T-helper 2 cell treated with Interferon-gamma antibody and Interleukin-4, amounts not matched to agents 5 μg/mL and 100 μg/mL, for 36 hours (primary cell): ENCODE data around the gene HYPK.
"Not testable (repeated sequence)": the region's sequence is repeated elsewhere in the genome, so short reads cannot be mapped to it uniquely, and the experiment has no call there.

Source experiments
- DNase-seq: peaks from one replicate; pipeline ENCODE4 v3.0.0; 2021; ENCODE audit warnings: low spot score
- H3K27ac Mint-ChIP-seq: one replicate; pipeline ENCODE4 v1.8.0; 2021; ENCODE audit warnings: mild to moderate bottlenecking, mixed read lengths
- H3K27me3 Mint-ChIP-seq: one replicate; pipeline ENCODE4 v1.8.0; 2021; ENCODE audit warnings: low read depth, mixed read lengths
- H3K36me3 Mint-ChIP-seq: one replicate; pipeline ENCODE4 v1.8.0; 2021; ENCODE audit warnings: low read depth, mixed read lengths
- H3K4me1 Mint-ChIP-seq: one replicate; pipeline ENCODE4 v1.8.0; 2021; ENCODE audit warnings: low read depth, mixed read lengths
- H3K4me3 Mint-ChIP-seq: one replicate; pipeline ENCODE4 v1.8.0; 2022; ENCODE audit warnings: mild to moderate bottlenecking, moderate library complexity, mixed read lengths
- H3K9me3 Mint-ChIP-seq: one replicate; pipeline ENCODE4 v1.8.0; 2021; ENCODE audit warnings: mixed read lengths

Gene HYPK

DNA sequence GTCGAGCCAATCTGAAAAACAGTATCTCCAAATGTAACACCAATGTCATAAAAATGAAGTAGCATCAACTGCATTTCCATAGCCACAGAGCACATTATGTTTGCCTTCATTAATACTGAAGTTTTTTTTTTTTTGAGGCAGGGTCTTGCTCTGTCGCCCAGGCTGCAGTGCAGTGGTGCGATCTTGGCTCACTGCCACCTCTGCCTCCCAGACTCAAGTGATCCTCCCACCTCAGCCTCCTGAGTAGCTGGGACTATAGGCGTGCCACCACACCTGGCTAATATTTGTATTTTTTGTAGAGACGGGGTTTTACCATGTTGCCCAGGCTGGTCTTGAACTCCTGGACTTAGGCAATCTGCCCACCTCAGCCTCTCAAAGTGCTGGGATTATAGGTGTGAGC is 14.7 kb downstream of the HYPK start:
- H3K9me3 Mint-ChIP-seq = not testable (repeated sequence)
- peak overlapping the region; percentile 17 for H3K27ac Mint-ChIP-seq

GRCh38 chr15:43821505-43821904 is 21.1 kb downstream of the HYPK start:
- Mint-ChIP-seq H3K36me3 (peaks cover 25% of the 10 kb centered on the region), H3K4me3 (peak overlapping the region; percentile 52), H3K27ac (peak overlapping the region; percentile 61), H3K4me1 (peaks cover 21% of the 10 kb centered on the region), H3K9me3 (peaks cover 5% of the 10 kb centered on the region), H3K27me3 (no peaks in the 10 kb centered on the region)
- no peak for DNase-seq

More for the DNA sequence above, 14.7 kb downstream of the HYPK start:
- H3K4me3 Mint-ChIP-seq, DNase-seq, H3K27me3 Mint-ChIP-seq, H3K4me1 Mint-ChIP-seq: not testable (repeated sequence)
- H3K36me3 Mint-ChIP-seq = peaks cover 51% of the 10 kb centered on the region

GRCh38 chr15:43824302-43825246 is 24.2 kb downstream of the HYPK start, which contains the start of gene MFAP1:
Gene MFAP1, minus strand, starts transcription at chr15:43824690. Its CDS starts 121 bp downstream, at chr15:43824569.
- DNase-seq = peak; percentile 91
- H3K4me1 Mint-ChIP-seq = peaks cover 31% of the 10 kb centered on the region
- peak within 1 kb of the TSS; percentile 98 for H3K4me3 Mint-ChIP-seq
- peaks cover 5% of the 10 kb centered on the region for H3K9me3 Mint-ChIP-seq
- peak within 1 kb of the TSS; percentile 99 for H3K27ac Mint-ChIP-seq
- peaks cover 36% of the 10 kb centered on the region for H3K36me3 Mint-ChIP-seq
- no peaks in the 10 kb centered on the region for H3K27me3 Mint-ChIP-seq

DNA sequence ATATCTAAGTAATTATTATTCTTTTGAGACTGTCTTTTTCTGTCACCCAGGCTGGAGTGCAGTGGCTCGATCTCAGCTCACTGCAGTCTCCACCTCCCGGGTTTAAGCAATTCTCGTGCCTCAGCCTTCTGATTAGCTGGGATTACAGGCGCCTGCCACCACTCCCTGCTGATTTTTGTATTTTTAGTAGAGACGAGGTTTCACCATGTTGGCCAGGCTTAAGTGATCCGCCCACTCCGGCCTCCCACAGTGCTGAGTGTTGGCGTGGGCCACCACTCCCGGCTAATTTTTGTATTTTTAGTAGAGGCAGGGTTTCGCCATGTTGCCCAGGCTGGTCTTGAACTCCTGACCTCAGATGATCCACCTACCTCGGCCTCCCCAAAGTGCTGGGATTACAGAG is 24.9 kb downstream of the HYPK start:
- H3K9me3 Mint-ChIP-seq, DNase-seq, H3K27me3 Mint-ChIP-seq: not testable (repeated sequence)
- Mint-ChIP-seq H3K4me1 (peaks cover 36% of the 10 kb centered on the region), H3K27ac (peak overlapping the region; percentile 99), H3K36me3 (peaks cover 41% of the 10 kb centered on the region), H3K4me3 (peak overlapping the region; percentile 18)

GRCh38 chr15:43826029-43826507 is 25.7 kb downstream of the HYPK start:
- Mint-ChIP-seq H3K27ac (peak overlapping the region; percentile 99), H3K36me3 (peaks cover 41% of the 10 kb centered on the region), H3K4me3 (peak overlapping the region; percentile 97), H3K4me1 (peaks cover 36% of the 10 kb centered on the region), H3K27me3 (no peaks in the 10 kb centered on the region), H3K9me3 (peaks cover 5% of the 10 kb centered on the region)
- DNase-seq = no peak

- H3K4me1 Mint-ChIP-seq = peaks cover 34% of the 10 kb centered on the region
- no peaks in the 10 kb centered on the region for H3K27me3 Mint-ChIP-seq
- DNase-seq = peak; percentile 87
- H3K4me3 Mint-ChIP-seq = peak within 1 kb of the TSS; percentile 97
- H3K9me3 Mint-ChIP-seq = peaks cover 5% of the 10 kb centered on the region
- peak within 1 kb of the TSS; percentile 99 for H3K27ac Mint-ChIP-seq
- peaks cover 41% of the 10 kb centered on the region for H3K36me3 Mint-ChIP-seq
Measured at GRCh38 chr15:43826508-43827341, 26.3 kb downstream of the HYPK start, which contains the start of gene WDR76. Gene WDR76, plus strand, starts transcription at chr15:43827002. Its CDS starts 31 bp downstream, at chr15:43827033.

DNA sequence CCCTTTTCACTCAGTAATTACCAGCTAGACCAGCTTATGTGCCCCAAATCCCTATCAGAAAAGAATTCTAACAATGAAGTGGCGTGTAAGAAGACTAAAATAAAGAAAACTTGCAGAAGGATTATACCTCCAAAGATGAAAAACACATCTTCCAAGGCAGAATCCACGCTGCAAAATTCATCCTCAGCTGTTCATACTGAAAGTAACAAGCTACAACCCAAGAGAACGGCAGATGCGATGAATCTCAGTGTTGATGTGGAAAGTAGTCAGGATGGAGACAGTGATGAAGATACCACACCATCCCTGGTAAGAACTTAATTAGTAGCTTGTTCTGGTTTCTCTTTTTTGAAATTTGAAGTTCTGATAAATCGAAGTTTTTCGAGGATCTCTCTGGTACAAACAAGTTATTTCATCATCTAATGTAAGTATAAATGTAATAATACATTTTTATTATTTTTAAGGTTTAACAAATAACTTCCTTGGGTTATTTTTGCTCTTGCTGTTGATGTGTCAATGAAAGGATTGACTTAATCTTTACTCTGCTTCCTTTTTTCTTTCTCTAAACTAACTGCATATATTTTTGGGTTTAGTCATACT is 27.8 kb downstream of the HYPK start:
- H3K27ac Mint-ChIP-seq = peak overlapping the region; percentile 99
- H3K27me3 Mint-ChIP-seq = no peaks in the 10 kb centered on the region
- H3K4me3 Mint-ChIP-seq = peak overlapping the region; percentile 97
- peak; percentile 22 for DNase-seq
- peaks cover 35% of the 10 kb centered on the region for H3K4me1 Mint-ChIP-seq
- peaks cover 46% of the 10 kb centered on the region for H3K36me3 Mint-ChIP-seq
- peaks cover 5% of the 10 kb centered on the region for H3K9me3 Mint-ChIP-seq

DNA sequence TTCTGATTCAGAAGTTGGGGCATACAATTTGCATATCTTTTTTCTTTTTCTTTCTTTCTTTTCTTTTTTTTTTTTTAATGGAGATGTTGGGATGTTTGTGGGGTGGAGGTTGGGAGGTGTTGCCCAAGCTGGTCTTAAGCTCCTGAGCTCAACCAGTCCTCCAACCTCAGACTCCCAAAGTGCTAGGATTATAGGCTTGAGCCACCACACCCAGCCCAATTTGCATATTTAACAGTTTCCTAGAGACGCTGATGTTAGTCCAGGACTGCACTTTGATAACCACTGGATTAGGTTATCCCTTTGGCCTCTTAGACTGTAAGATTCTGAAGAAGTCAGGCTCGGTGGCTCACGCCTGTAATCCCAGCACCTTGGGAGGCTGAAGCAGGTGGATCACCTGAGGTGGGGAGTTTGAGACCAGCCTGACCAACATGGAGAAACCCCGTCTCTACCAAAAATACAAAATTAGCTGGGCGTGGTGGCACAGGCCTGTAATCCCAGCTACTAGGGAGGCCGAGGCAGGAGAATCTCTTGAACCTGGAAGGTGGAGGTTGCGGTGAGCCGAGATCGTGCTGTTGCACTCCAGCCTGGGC is 29.6 kb downstream of the HYPK start:
- not testable (repeated sequence) for H3K9me3 Mint-ChIP-seq, DNase-seq, H3K27me3 Mint-ChIP-seq
- H3K4me3 Mint-ChIP-seq = peak overlapping the region; percentile 97
- H3K4me1 Mint-ChIP-seq = peaks cover 28% of the 10 kb centered on the region
- peaks cover 49% of the 10 kb centered on the region for H3K36me3 Mint-ChIP-seq
- H3K27ac Mint-ChIP-seq = peak overlapping the region; percentile 65

DNA sequence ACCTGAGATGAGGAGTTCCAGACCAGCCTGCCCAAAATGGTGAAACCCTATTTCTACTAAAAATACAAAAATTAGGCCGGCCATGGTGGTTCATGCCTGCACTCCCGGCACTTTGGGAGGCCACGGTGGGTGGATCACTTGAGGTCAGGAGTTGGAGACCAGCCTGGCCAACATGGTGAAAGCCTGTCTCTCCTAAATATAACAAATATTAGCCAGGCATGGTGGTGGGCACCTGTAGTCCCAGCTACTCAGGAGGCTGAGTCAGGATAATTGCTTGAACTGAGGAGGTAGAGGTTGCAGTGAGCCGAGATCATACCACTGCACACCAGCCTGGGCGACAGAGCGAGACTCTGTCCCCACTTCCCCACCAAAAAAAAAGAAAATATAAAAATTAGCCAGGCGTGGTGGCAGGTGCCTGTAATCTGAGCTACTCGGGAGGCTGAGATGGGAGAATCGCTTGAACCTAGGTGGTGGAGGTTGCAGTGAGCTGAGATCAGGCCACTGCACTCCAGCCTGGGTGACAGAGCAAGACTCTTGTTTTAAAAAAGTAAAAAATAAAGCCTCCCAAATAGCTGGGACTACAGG is 30.4 kb downstream of the HYPK start:
- H3K9me3 Mint-ChIP-seq, H3K27ac Mint-ChIP-seq, DNase-seq, H3K27me3 Mint-ChIP-seq: not testable (repeated sequence)
- peaks cover 53% of the 10 kb centered on the region for H3K36me3 Mint-ChIP-seq
- H3K4me1 Mint-ChIP-seq = peaks cover 28% of the 10 kb centered on the region
- peak overlapping the region; percentile 58 for H3K4me3 Mint-ChIP-seq

DNA sequence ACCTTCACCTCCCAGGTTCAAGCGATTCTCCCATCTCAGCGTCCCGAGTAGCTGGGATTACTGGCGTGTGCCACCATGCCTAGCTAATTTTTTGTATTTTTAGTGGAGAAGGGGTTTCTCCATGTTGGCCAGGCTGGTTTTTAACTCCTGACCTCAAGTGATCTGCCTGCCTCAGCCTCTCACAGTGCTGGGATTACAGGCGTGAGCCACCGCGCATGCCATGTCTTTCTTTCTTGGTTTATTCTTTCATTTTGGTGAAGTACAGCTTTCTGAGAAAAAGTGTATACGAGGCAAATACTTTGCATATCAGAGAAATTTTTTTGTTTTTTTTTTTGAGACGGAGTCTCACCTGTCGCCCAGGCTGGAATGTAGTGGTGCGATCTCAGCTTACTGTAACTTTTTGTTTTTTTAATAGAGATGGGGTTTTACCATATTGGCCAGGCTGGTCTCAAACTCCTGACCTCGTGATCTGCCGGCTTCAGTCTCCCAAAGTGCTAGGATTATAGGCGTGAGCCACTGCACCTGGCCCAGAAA is 31.2 kb downstream of the HYPK start:
- not testable (repeated sequence) for H3K27me3 Mint-ChIP-seq, H3K9me3 Mint-ChIP-seq, DNase-seq
- Mint-ChIP-seq H3K4me3 (peak overlapping the region; percentile 58), H3K36me3 (peaks cover 60% of the 10 kb centered on the region), H3K4me1 (peaks cover 31% of the 10 kb centered on the region), H3K27ac (peak overlapping the region; percentile 28)

- peaks cover 58% of the 10 kb centered on the region for H3K36me3 Mint-ChIP-seq
- peaks cover 31% of the 10 kb centered on the region for H3K4me1 Mint-ChIP-seq
- peak overlapping the region; percentile 67 for H3K27ac Mint-ChIP-seq
- not testable (repeated sequence) for DNase-seq, H3K27me3 Mint-ChIP-seq, H3K9me3 Mint-ChIP-seq
- peak overlapping the region; percentile 58 for H3K4me3 Mint-ChIP-seq
Measured at GRCh38 chr15:43832485-43832884, 32.1 kb downstream of the HYPK start.

GRCh38 chr15:43845421-43845820 is 45.0 kb downstream of the HYPK start:
- DNase-seq = no peak
- Mint-ChIP-seq H3K9me3 (no peaks in the 10 kb centered on the region), H3K4me1 (peaks cover 3% of the 10 kb centered on the region), H3K27ac (no peak overlapping the region), H3K27me3 (no peaks in the 10 kb centered on the region), H3K36me3 (peaks cover 44% of the 10 kb centered on the region), H3K4me3 (no peak overlapping the region)

DNA sequence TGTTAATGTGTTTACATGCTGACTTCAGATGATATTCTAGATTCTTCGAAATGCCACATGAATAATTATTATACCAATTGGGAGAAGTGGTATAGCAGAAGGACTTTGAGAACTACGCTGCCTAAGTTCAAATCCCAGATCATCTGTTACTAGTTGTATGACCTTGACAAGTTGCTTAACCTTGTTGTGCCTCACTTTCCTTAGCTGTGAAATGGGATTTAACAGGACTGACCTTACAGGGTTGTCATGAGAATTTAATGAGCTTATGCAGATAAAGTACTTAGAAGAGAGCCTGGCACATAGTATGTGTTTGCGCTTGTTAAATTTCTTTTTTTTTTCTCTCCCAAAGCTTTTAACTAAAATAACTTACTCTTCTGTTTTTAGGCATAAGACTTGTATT is 50.9 kb downstream of the HYPK start:
- no peak for DNase-seq
- H3K4me3 Mint-ChIP-seq = no peak overlapping the region
- H3K4me1 Mint-ChIP-seq = peaks cover 2% of the 10 kb centered on the region
- no peaks in the 10 kb centered on the region for H3K9me3 Mint-ChIP-seq
- no peak overlapping the region for H3K27ac Mint-ChIP-seq
- H3K36me3 Mint-ChIP-seq = peaks cover 45% of the 10 kb centered on the region
- H3K27me3 Mint-ChIP-seq = no peaks in the 10 kb centered on the region
